Keratinocyte (primary cell): ENCODE measurements around the gene GIPC1. TPM values are rescaled to one million over a fixed set of nuclear protein-coding genes. Genes with fewer than 3 reads are reported as not detected.

Source experiments
- DNase-seq: peaks from one replicate; pipeline ENCODE4 v3.0.0-alpha.2; 2011; ENCODE audit warnings: low read depth, missing footprints, low spot score
- FAIRE-seq: peaks from 2 replicates; lab custom pipeline; 2011; peaks lifted over from hg19 to GRCh38; lab: Jason Lieb, UNC
- H2AFZ ChIP-seq: 2 replicates; pipeline ENCODE4 v1.6.0; 2012; ENCODE audit warnings: low read length, control low read depth, inconsistent platforms; ENCODE audit not compliant: control insufficient read depth
- H3K27ac ChIP-seq: 2 replicates; pipeline ENCODE4 v1.5.1; 2011; ENCODE audit warnings: low read length; ENCODE audit not compliant: control insufficient read depth, insufficient read depth
- H3K27me3 ChIP-seq: 3 replicates; pipeline ENCODE4 v1.6.0; 2011; ENCODE audit warnings: low read length; ENCODE audit not compliant: control insufficient read depth, insufficient read depth; ENCODE audit errors: extremely low read depth
- H3K36me3 ChIP-seq, 2 experiments: 2 replicates in 1 of 2; 3 replicates in 1 of 2; pipeline ENCODE4 v1.5.1; 2011; ENCODE audit warnings: low read length in 2 of 2, mild to moderate bottlenecking in 1 of 2; ENCODE audit not compliant: control insufficient read depth in 2 of 2, insufficient read depth in 2 of 2; ENCODE audit errors: extremely low read depth in 1 of 2
- H3K4me1 ChIP-seq: 3 replicates; pipeline ENCODE4 v1.5.1; 2011; ENCODE audit warnings: low read length; ENCODE audit not compliant: control insufficient read depth, insufficient read depth; ENCODE audit errors: extremely low read depth
- H3K4me2 ChIP-seq: 3 replicates; pipeline ENCODE4 v1.6.0; 2011; ENCODE audit warnings: low read depth, low read length; ENCODE audit not compliant: control insufficient read depth, insufficient read depth; ENCODE audit errors: extremely low read depth
- H3K4me3 ChIP-seq, 3 experiments: fragments of 200-600 bp in 1 of 3; sonication (generic) in 1 of 3; 2 replicates in 2 of 3; 3 replicates in 1 of 3; pipeline ENCODE4 v1.5.1; 2011 to 2016; ENCODE audit warnings: low read length in 3 of 3, mild to moderate bottlenecking in 3 of 3, control low read depth in 2 of 3, inconsistent platforms in 1 of 3, low read depth in 1 of 3, mixed read lengths in 1 of 3, mixed run types in 1 of 3, moderate library complexity in 1 of 3; ENCODE audit not compliant: control insufficient read depth in 2 of 3, insufficient read depth in 2 of 3; ENCODE audit errors: extremely low read depth in 1 of 3
- H3K79me2 ChIP-seq: 2 replicates; pipeline ENCODE4 v1.6.0; 2012; ENCODE audit warnings: low read length; ENCODE audit not compliant: control insufficient read depth, insufficient read depth
- H3K9ac ChIP-seq: 3 replicates; pipeline ENCODE4 v1.6.0; 2011; ENCODE audit warnings: low read length; ENCODE audit not compliant: control insufficient read depth, insufficient read depth; ENCODE audit errors: extremely low read depth
- H3K9me1 ChIP-seq: 3 replicates; pipeline ENCODE4 v1.6.0; 2011; ENCODE audit warnings: low read length; ENCODE audit not compliant: control insufficient read depth, insufficient read depth; ENCODE audit errors: extremely low read depth
- H3K9me3 ChIP-seq: 2 replicates; pipeline ENCODE4 v1.5.1; 2012; ENCODE audit warnings: low read depth, low read length; ENCODE audit not compliant: control insufficient read depth
- H4K20me1 ChIP-seq: 3 replicates; pipeline ENCODE4 v1.6.0; 2011; ENCODE audit warnings: low read length; ENCODE audit not compliant: control insufficient read depth, insufficient read depth; ENCODE audit errors: extremely low read depth
- CTCF ChIP-seq, 3 experiments: IDR thresholded peaks in 1 of 3; conservative IDR thresholded peaks in 1 of 3; optimal IDR thresholded peaks in 1 of 3; 2 replicates in 2 of 3; 3 replicates in 1 of 3; pipeline versions ENCODE3 to v1.5.1; 2011; ENCODE audit warnings: low read length in 3 of 3, mild to moderate bottlenecking in 3 of 3, moderate library complexity in 2 of 3, control low read depth in 1 of 3, inconsistent platforms in 1 of 3; ENCODE audit not compliant: insufficient read depth in 2 of 3; ENCODE audit errors: extremely low read depth in 1 of 3
- EZH2 ChIP-seq: IDR thresholded peaks from one replicate; pipeline ENCODE4 v1.6.1; 2012; ENCODE audit warnings: inconsistent platforms, mild to moderate bottlenecking, low read length, moderate library complexity
- dilution Hi-C: fragments of 300-500 bp; cut with MboI; formaldehyde crosslinking; loops from one replicate; pipeline ENCODE4 v1.7.0; 2020; ENCODE audit warnings: low sequenced_read_pairs; ENCODE audit not compliant: extremely low pct_ligation_motif_present
- polyA plus RNA-seq, 5 experiments: library from polyadenylated mRNA; depleted of rRNA in 3 of 5; stranded (reverse) in 3 of 5; stranded (forward) in 1 of 5; unstranded in 1 of 5; fragments of >200 nt; gene quantifications; 1 replicate in 1 of 5; 2 replicates in 3 of 5; 3 replicates in 1 of 5; pipeline versions ENCODE4 v1.2.1 to v1.2.3, GENCODE V29; 2011 to 2012; ENCODE audit warnings: missing spikeins in 2 of 5, low read depth in 1 of 5, low replicate concordance in 1 of 5

The GIPC1 gene
- polyA plus RNA-seq, 1 donor (not counting 4 experiments of a cell fraction or from before 2014, with no cell fraction given) = 166 TPM

GRCh38 chr19:14494411-14494810, 1.5 kb downstream of the GIPC1 start:
- Histone ChIP-seq H3K79me2 (peaks cover 46% of the 10 kb centered on the region), H3K4me2 (peak overlapping the region; percentile 93), H3K36me3 (peaks cover 12 to 16% of the 10 kb centered on the region in 2 experiments), H2AFZ (no peak overlapping the region), H3K4me1 (peaks cover 27% of the 10 kb centered on the region), H3K9ac (peak overlapping the region; percentile 86), H3K27ac (peak overlapping the region; percentile 81), H3K9me1 (no peaks in the 10 kb centered on the region), H3K9me3 (no peaks in the 10 kb centered on the region), H3K4me3 (peak overlapping the region; percentile 92 to 95 (median 94)), H3K27me3 (no peaks in the 10 kb centered on the region), H4K20me1 (peaks cover 10% of the 10 kb centered on the region)
- DNase-seq (no peak), FAIRE-seq (no peak)
- dilution Hi-C loops = no loop called here
- TF ChIP-seq CTCF (optimal IDR thresholded peaks at IDR 0.05 in 1 of 3, IDR thresholded peaks at IDR 0.05 in 1 of 3, conservative IDR thresholded peaks at IDR 0.05 in 1 of 3; ENCODE audit: extremely low read depth in 1 of 3, insufficient read depth in 2 of 3, low read length in 3 of 3) (no peak), EZH2 (no peak)

GRCh38 chr19:14492756-14493337, 3.1 kb downstream of the GIPC1 start:
- DNase-seq = no peak
- Histone ChIP-seq H3K27ac (no peak overlapping the region), H3K4me2 (no peak overlapping the region), H3K9ac (no peak overlapping the region), H3K9me3 (no peaks in the 10 kb centered on the region), H3K27me3 (no peaks in the 10 kb centered on the region), H3K9me1 (no peaks in the 10 kb centered on the region), H3K4me1 (peaks cover 27% of the 10 kb centered on the region), H3K36me3 (peaks cover 18 to 24% of the 10 kb centered on the region in 2 experiments), H3K4me3 (no peak overlapping the region), H3K79me2 (peaks cover 56% of the 10 kb centered on the region), H2AFZ (no peak overlapping the region), H4K20me1 (peaks cover 12% of the 10 kb centered on the region)
- dilution Hi-C loops = no loop called here
- no peak for TF ChIP-seq CTCF (optimal IDR thresholded peaks at IDR 0.05 in 1 of 3, IDR thresholded peaks at IDR 0.05 in 1 of 3, conservative IDR thresholded peaks at IDR 0.05 in 1 of 3; ENCODE audit: extremely low read depth in 1 of 3, insufficient read depth in 2 of 3, low read length in 3 of 3)
- no peak for TF ChIP-seq EZH2
- no peak for FAIRE-seq
